ENCODE data around the gene AKT2.

DNA sequence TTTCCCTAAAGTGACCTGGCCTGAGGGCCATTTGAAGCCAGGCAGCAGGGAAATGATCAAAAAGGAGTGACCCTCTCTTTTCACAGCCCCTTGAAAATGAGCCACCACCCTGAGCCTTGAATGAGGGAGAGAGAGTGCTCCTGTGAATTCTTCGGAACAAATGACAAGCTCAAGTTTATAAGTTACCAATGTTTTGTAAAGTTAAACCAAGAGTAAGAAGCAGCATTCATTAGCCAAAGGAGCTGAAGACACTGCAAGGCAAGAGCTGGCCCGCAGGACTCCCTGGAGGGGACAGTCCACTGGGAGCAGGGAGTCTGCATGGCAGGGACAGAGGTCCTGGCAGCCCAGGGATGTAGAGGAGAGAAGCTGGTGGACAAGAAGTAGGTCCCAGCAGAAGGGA, 42.0 kb downstream of the AKT2 start:
- TF ChIP-seq, protein P1, sequence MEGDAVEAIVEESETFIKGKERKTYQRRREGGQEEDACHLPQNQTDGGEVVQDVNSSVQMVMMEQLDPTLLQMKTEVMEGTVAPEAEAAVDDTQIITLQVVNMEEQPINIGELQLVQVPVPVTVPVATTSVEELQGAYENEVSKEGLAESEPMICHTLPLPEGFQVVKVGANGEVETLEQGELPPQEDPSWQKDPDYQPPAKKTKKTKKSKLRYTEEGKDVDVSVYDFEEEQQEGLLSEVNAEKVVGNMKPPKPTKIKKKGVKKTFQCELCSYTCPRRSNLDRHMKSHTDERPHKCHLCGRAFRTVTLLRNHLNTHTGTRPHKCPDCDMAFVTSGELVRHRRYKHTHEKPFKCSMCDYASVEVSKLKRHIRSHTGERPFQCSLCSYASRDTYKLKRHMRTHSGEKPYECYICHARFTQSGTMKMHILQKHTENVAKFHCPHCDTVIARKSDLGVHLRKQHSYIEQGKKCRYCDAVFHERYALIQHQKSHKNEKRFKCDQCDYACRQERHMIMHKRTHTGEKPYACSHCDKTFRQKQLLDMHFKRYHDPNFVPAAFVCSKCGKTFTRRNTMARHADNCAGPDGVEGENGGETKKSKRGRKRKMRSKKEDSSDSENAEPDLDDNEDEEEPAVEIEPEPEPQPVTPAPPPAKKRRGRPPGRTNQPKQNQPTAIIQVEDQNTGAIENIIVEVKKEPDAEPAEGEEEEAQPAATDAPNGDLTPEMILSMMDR (IDR thresholded peaks at IDR 0.05) = no peak
- TF ChIP-seq EP300 (IDR thresholded peaks at IDR 0.05) = no peak

Measured in ovary (tissue), 3 donors.